Type B pancreatic cell (in vitro differentiated cells): ENCODE data around the gene MLF2. TPM values are rescaled to one million over a fixed set of nuclear protein-coding genes. Genes with fewer than 3 reads are reported as not detected.

Source experiments
- DNase-seq: peaks from one replicate; pipeline ENCODE4 v3.0.0; 2021; ENCODE audit warnings: mixed read lengths; ENCODE audit not compliant: unreplicated experiment; ENCODE audit errors: extremely low spot score
- H3K27ac Mint-ChIP-seq: 2 replicates; pipeline ENCODE4 v1.8.0; 2021; ENCODE audit warnings: mild to moderate bottlenecking, mixed read lengths
- H3K27me3 Mint-ChIP-seq: 2 replicates; pipeline ENCODE4 v1.8.0; 2021; ENCODE audit warnings: mixed read lengths
- H3K36me3 Mint-ChIP-seq: 2 replicates; pipeline ENCODE4 v1.8.0; 2021; ENCODE audit warnings: mixed read lengths
- H3K4me1 Mint-ChIP-seq: one replicate; pipeline ENCODE4 v1.8.0; 2021; ENCODE audit warnings: mixed read lengths; ENCODE audit not compliant: unreplicated experiment
- H3K4me3 Mint-ChIP-seq: 2 replicates; pipeline ENCODE4 v1.8.0; 2021; ENCODE audit warnings: mild to moderate bottlenecking, mixed read lengths
- H3K9me3 Mint-ChIP-seq: 2 replicates; pipeline ENCODE4 v1.8.0; 2021; ENCODE audit warnings: mixed read lengths
- total RNA-seq: library from RNA; stranded (reverse); gene quantifications from 2 replicates; pipeline ENCODE4 v1.2.1, GENCODE V29; 2021; ENCODE audit warnings: low replicate concordance
- TF ChIP-seq, protein P1 (sequence below): fragments of 200-600 bp; sonication (generic); conservative IDR thresholded peaks from 2 replicates; pipeline ENCODE4 v1.5.0; 2021; ENCODE audit warnings: antibody characterized with exemption, mild to moderate bottlenecking

MLF2 gene
- total RNA-seq, 1 donor from 2014 or later, result 187 TPM

DNA sequence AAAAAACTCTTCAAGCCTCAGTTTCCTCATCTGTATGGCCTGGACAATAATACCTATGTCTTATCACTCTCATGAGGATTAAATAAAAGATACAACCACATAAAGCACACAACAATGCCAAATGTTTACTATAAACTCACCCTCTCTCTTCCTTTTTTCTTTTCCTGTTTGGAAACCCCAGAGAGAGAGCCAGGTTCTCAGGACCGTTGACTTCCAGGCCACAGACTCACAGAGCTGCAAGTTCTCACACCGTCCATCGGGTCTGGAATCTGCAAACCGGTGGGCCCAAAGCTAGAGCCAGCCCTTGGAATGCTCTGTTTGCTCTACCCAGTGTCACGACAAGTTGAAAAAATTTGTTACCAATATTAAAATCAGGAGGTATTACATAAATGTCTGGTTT, 31.8 kb upstream of the MLF2 start:
- Mint-ChIP-seq H3K36me3 (no peaks in the 10 kb centered on the region), H3K9me3 (no peaks in the 10 kb centered on the region), H3K4me1 (peaks cover 17% of the 10 kb centered on the region), H3K27ac (no peak overlapping the region), H3K27me3 (peaks cover 23% of the 10 kb centered on the region), H3K4me3 (no peak overlapping the region)
- TF ChIP-seq, protein P1, sequence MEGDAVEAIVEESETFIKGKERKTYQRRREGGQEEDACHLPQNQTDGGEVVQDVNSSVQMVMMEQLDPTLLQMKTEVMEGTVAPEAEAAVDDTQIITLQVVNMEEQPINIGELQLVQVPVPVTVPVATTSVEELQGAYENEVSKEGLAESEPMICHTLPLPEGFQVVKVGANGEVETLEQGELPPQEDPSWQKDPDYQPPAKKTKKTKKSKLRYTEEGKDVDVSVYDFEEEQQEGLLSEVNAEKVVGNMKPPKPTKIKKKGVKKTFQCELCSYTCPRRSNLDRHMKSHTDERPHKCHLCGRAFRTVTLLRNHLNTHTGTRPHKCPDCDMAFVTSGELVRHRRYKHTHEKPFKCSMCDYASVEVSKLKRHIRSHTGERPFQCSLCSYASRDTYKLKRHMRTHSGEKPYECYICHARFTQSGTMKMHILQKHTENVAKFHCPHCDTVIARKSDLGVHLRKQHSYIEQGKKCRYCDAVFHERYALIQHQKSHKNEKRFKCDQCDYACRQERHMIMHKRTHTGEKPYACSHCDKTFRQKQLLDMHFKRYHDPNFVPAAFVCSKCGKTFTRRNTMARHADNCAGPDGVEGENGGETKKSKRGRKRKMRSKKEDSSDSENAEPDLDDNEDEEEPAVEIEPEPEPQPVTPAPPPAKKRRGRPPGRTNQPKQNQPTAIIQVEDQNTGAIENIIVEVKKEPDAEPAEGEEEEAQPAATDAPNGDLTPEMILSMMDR, result no peak
- DNase-seq, result no peak

DNA sequence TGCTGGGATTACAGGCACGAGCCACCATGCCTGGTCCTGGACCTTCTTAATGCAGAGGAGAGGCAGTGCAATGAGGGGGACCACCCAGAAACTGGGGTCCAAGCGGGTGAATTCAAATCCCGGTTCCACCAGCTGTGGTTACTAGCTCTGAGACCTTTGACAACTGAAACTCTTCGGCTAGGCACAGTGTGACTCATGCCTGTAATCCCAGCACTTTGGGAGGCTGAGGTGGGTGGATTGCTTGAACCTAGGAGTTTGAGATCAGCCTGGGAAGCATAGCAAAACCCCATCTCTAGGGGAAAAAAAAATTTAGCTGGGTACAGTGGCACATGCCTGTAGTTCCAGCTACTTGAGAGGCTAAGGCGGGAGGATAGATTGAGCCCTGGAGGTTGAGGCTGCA, 31.4 kb upstream of the MLF2 start:
- no peak for DNase-seq
- H3K27me3 Mint-ChIP-seq, result peaks cover 21% of the 10 kb centered on the region
- TF ChIP-seq, protein P1, result no peak
- H3K27ac Mint-ChIP-seq, result no peak overlapping the region
- no peaks in the 10 kb centered on the region for H3K9me3 Mint-ChIP-seq
- no peak overlapping the region for H3K4me3 Mint-ChIP-seq
- H3K36me3 Mint-ChIP-seq, result no peaks in the 10 kb centered on the region
- peaks cover 16% of the 10 kb centered on the region for H3K4me1 Mint-ChIP-seq

DNA sequence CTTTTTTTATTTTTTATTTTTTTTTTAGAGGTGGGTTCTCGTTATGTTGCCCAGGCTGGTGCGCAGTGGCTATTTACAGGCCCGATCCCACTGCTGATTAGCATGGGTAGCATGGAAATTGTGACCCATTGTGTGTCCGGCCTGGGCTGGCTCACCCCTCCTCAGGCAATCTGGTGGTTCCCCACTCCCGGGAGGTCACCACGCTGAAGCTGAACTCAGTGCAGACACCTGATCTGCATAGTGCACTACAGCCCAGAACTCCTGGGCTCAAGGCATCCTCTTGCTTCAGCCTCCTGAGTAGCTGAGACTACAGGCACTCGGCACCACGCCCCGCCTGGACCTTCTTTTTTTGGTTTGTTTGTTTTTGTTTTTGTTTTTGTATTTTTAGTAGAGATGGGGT, 30.9 kb upstream of the MLF2 start:
- Mint-ChIP-seq H3K4me3 (no peak overlapping the region), H3K4me1 (peaks cover 18% of the 10 kb centered on the region), H3K36me3 (no peaks in the 10 kb centered on the region), H3K27me3 (peaks cover 21% of the 10 kb centered on the region), H3K27ac (no peak overlapping the region), H3K9me3 (no peaks in the 10 kb centered on the region)
- TF ChIP-seq, protein P1, result no peak
- DNase-seq, result no peak

DNA sequence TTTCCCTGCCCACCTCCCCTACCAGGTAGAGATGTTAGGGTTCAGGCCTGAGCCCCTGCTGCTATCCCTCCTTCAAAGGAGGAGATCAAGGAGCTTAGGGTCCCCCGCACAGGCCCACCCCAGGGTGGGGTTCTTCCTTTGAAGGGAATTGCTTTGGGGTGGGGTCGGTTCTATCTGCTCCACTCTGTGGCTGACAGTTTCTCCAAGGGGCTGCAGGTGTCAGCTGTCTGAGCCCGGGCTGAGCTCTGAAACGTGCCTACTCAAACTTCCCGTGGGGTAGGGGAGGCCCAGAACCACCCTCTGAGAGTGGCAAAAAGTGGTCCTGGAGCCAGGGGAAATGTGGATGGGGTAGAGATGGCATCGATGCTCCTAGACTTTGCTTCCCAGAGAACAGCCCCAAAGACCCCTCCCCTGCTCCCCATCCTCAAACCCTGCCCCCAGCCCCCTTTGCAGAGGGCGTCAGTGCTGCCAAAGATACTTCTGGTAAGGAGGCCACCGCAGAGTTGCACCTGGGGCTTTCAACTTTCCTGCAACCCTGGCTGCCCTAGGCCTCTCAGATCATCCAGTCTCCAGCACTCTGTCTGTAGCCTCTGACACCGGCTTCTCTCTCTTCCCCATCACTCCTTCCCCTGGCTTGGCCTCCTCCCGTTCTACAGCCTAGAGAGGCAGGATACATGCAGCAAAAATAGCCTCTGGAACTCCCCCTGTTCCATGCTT, 30.1 kb upstream of the MLF2 start:
- TF ChIP-seq, protein P1, result no peak
- H3K4me1 Mint-ChIP-seq, result peaks cover 26% of the 10 kb centered on the region
- H3K36me3 Mint-ChIP-seq, result peaks cover 2% of the 10 kb centered on the region
- H3K9me3 Mint-ChIP-seq, result no peaks in the 10 kb centered on the region
- peaks cover 29% of the 10 kb centered on the region for H3K27me3 Mint-ChIP-seq
- no peak for DNase-seq
- peak overlapping the region; percentile 10 for H3K27ac Mint-ChIP-seq
- no peak overlapping the region for H3K4me3 Mint-ChIP-seq

DNA sequence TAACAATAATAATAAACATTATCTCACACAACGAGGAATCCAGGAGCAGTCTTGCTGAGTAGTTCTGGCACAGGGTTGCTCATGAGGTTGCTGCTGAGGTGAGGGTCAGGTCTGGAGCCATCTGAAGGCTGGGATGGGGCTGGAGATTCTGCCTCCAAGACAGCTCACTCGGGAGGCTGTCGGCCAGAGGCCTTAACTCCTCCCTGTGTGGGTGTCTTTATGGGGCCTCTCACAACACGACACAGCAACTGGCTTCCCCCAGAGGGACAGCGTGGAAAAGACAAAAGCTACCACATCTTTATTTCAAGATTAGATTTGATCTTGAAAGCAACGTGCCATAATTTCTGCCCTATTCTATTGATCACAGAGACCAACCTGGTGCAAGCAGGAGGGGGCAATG, 29.2 kb upstream of the MLF2 start:
- no peak overlapping the region for H3K27ac Mint-ChIP-seq
- peaks cover 38% of the 10 kb centered on the region for H3K27me3 Mint-ChIP-seq
- H3K9me3 Mint-ChIP-seq, result no peaks in the 10 kb centered on the region
- TF ChIP-seq, protein P1, result no peak
- peaks cover 4% of the 10 kb centered on the region for H3K36me3 Mint-ChIP-seq
- no peak for DNase-seq
- no peak overlapping the region for H3K4me3 Mint-ChIP-seq
- H3K4me1 Mint-ChIP-seq, result peaks cover 27% of the 10 kb centered on the region
